Panc1 (cell line): ENCODE results near the gene DPEP3. TPM values are rescaled to one million over a fixed set of nuclear protein-coding genes. Genes with fewer than 3 reads are reported as not detected.

ENCODE experiments used
- ATAC-seq: fragments of 200-7000 bp; cut with Tn5 transposase; 2 replicates; pipeline ENCODE4 v1.9.1; 2020; ENCODE audit warnings: mild to moderate bottlenecking, moderate library complexity
- BruUV-seq: library from RNA; stranded (reverse); fragments of 400-500 nt; replicated peaks from 2 replicates; lab custom pipeline; 2021; lab: Mats Ljungman, UMichigan
- CTCF ChIA-PET: fragments of 300-600 bp; sonication (Branson Sonifier 250); formaldehyde crosslinking; loops from one replicate; lab custom pipeline; 2022; ENCODE audit warnings: antibody characterized with exemption; lab: Charles Lee
- POLR2A ChIA-PET: fragments of 300-600 bp; sonication (Branson Sonifier 250); formaldehyde crosslinking; loops from one replicate; lab custom pipeline; 2022; ENCODE audit warnings: antibody characterized with exemption; lab: Charles Lee
- DNase-seq: peaks from one replicate; pipeline ENCODE4 v3.0.0-alpha.2; 2010; ENCODE audit warnings: low read depth, low spot score
- H3K27ac ChIP-seq: 2 replicates; pipeline ENCODE4 v1.5.1; 2011; ENCODE audit warnings: mild to moderate bottlenecking, low read length, inconsistent platforms
- H3K27me3 ChIP-seq: fragments of 200-500 bp; sonication (Bioruptor generic); 2 replicates; pipeline ENCODE4 v1.6.0; 2014; ENCODE audit warnings: low read length, inconsistent platforms; ENCODE audit not compliant: control insufficient read depth, insufficient read depth
- H3K36me3 ChIP-seq: fragments of 200-500 bp; sonication (Bioruptor generic); 2 replicates; pipeline ENCODE4 v1.5.1; 2014; ENCODE audit warnings: inconsistent platforms, mild to moderate bottlenecking, low read length, moderate library complexity; ENCODE audit not compliant: control insufficient read depth, insufficient read depth
- H3K4me1 ChIP-seq: 2 replicates; pipeline ENCODE4 v1.5.1; 2011; ENCODE audit warnings: inconsistent platforms, mild to moderate bottlenecking, low read length, moderate library complexity; ENCODE audit not compliant: control insufficient read depth, insufficient read depth
- H3K4me3 ChIP-seq, 2 experiments: 2 replicates each; pipeline ENCODE4 v1.5.1; 2011 to 2012; ENCODE audit warnings: low read depth in 2 of 2, low read length in 2 of 2, mild to moderate bottlenecking in 2 of 2, inconsistent platforms in 1 of 2, moderate library complexity in 1 of 2
- H3K9me3 ChIP-seq: fragments of 200-500 bp; sonication (Bioruptor generic); 2 replicates; pipeline ENCODE4 v1.5.1; 2014; ENCODE audit warnings: low read depth, mild to moderate bottlenecking, inconsistent platforms, low read length, moderate library complexity; ENCODE audit not compliant: control insufficient read depth, insufficient read depth
- CTCF ChIP-seq: fragments of 450-650 bp; IDR thresholded peaks from 2 replicates; pipeline ENCODE4 v1.5.1; 2017; ENCODE audit warnings: mild to moderate bottlenecking
- POLR2AphosphoS5 ChIP-seq: IDR thresholded peaks from 2 replicates; pipeline ENCODE4 v1.6.1; 2012; ENCODE audit warnings: mild to moderate bottlenecking, low read depth, low read length, moderate library complexity
- REST ChIP-seq, 2 experiments: IDR thresholded peaks; 2 replicates each; pipeline ENCODE4 v1.6.1; 2011 to 2012; ENCODE audit warnings: low read depth in 2 of 2, control low read depth in 1 of 2, low read length in 1 of 2, mild to moderate bottlenecking in 1 of 2, moderate library complexity in 1 of 2; ENCODE audit not compliant: insufficient read depth in 1 of 2
- SIN3A ChIP-seq: IDR thresholded peaks from 2 replicates; pipeline ENCODE4 v1.6.1; 2012; ENCODE audit warnings: low read depth, mild to moderate bottlenecking, low read length, moderate library complexity, borderline replicate concordance; ENCODE audit not compliant: insufficient read depth
- TCF7L2 ChIP-seq: IDR thresholded peaks from 2 replicates; pipeline ENCODE4 v1.6.1; 2011; ENCODE audit warnings: mild to moderate bottlenecking, low read depth, low read length, inconsistent platforms
- in situ Hi-C: cut with HindIII; loops from 2 replicates; pipeline ENCODE4 v1.10.0; 2016; ENCODE audit warnings: low sequenced_read_pairs, low pct_unique_long_range_greater_than_20kb
- intact Hi-C: fragments of 100-400 bp; cut with micrococcal nuclease; formaldehyde crosslinking; loops from one replicate; pipeline ENCODE4 v1.10.0; 2022; ENCODE audit not compliant: unreplicated experiment
- total RNA-seq: library from RNA; stranded (reverse); gene quantifications from one replicate; pipeline ENCODE4 v1.2.1, GENCODE V29; 2021; ENCODE audit not compliant: unreplicated experiment

DPEP3 gene
- total RNA-seq, 1 experiment from 2014 or later, result not detected

GRCh38 chr16:67943619-67944504, 36.4 kb downstream of the DPEP3 start, which contains the start of gene LCAT:
Gene LCAT, minus strand, starts transcription at chr16:67944120. Its CDS starts 19 bp downstream, at chr16:67944101.
- no peak within 1 kb of the TSS for H3K4me3 ChIP-seq
- BruUV-seq, result no TSS peak
- ChIA-PET POLR2A (interaction anchor here (0.6 kb wide), 1 partner anchor 20 kb away, joined by 3 read pairs; no protein-coding TSS in a partner anchor), CTCF (interaction anchor here (0.5 kb wide), 1 partner anchor 25 kb away, joined by 12 read pairs; no protein-coding TSS in a partner anchor)
- H3K27ac ChIP-seq, result no peak within 1 kb of the TSS
- TF ChIP-seq SIN3A (0 out of 2 replicates have a peak, but pooled peaks have one; percentile 30), TCF7L2 (no peak), CTCF (no peak), POLR2AphosphoS5 (peak; percentile 42), REST (IDR thresholded peaks at IDR 0.05; ENCODE audit: insufficient read depth in 1 of 2, low read depth in 2 of 2, low read length in 1 of 2) (no peak)
- intact Hi-C loops, result no loop called here
- no peak for DNase-seq
- no peaks in the 10 kb centered on the region; the same call in 1 of the 2 replicates for H3K4me1 ChIP-seq
- no peaks in the 10 kb centered on the region for H3K27me3 ChIP-seq
- no peaks in the 10 kb centered on the region for H3K9me3 ChIP-seq
- in situ Hi-C loops, result no loop called here
- peak; percentile 37; the same call in 1 of the 2 replicates for ATAC-seq
- H3K36me3 ChIP-seq, result no peaks in the 10 kb centered on the region

- Histone ChIP-seq H3K9me3 (no peaks in the 10 kb centered on the region), H3K4me3 (no peak overlapping the region), H3K27me3 (no peaks in the 10 kb centered on the region), H3K4me1 (no peaks in the 10 kb centered on the region; the same call in 1 of the 2 replicates), H3K27ac (no peak overlapping the region), H3K36me3 (no peaks in the 10 kb centered on the region)
- CTCF ChIA-PET, result interaction anchor here (0.5 kb wide), 1 partner anchor 26 kb away, joined by 12 read pairs; no protein-coding TSS in a partner anchor
- in situ Hi-C loops, result no loop called here
- no TSS peak for BruUV-seq
- ATAC-seq (no peak), DNase-seq (no peak)
- POLR2A ChIA-PET, result no interaction called here
- intact Hi-C loops, result no loop called here
- TF ChIP-seq REST (IDR thresholded peaks at IDR 0.05; ENCODE audit: insufficient read depth in 1 of 2, low read depth in 2 of 2, low read length in 1 of 2), result no peak
- no peak for TF ChIP-seq TCF7L2
- TF ChIP-seq SIN3A, result no peak
- TF ChIP-seq CTCF, result no peak
- TF ChIP-seq POLR2AphosphoS5, result no peak
These were observed 37.1 kb downstream of the DPEP3 start for GRCh38 chr16:67943256-67943618.
